GM19468 (cell line): ENCODE data around the gene DNAH3.
"Not testable (repeated sequence)": the region's sequence is repeated elsewhere in the genome, so short reads cannot be mapped to it uniquely, and the experiment has no call there.

Source experiments
- ATAC-seq: cut with Tn5 transposase; IDR thresholded peaks from one replicate; pipeline ENCODE4 v1.9.1; 2021; ENCODE audit warnings: mild to moderate bottlenecking, moderate library complexity, moderate number of reproducible peaks; ENCODE audit not compliant: unreplicated experiment; ENCODE audit errors: extremely low read depth

The DNAH3 gene

DNA sequence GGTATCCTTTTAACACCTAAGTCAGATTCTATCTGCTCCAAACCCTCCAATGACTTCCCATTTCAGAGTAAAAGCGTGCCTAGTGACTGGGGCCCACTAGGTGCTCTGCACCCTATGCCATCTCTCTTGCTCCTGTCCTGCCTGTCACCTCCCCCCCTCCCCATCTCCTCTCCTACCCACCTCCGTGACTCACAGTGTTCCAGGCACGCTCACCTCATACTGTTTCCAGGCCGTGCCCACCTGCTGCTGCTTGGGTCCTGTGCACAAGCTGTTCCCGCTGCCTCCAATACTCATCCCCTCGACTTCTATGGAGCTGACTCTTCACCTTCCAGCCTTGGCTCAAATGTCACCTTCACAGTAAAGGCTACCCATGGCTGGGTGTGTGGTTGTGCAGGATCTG lies 21.7 kb downstream of the DNAH3 start:
- no peak for ATAC-seq

- ATAC-seq, result no peak
These were observed 24.1 kb downstream of the DNAH3 start for GRCh38 chr16:21126518-21126917.

GRCh38 chr16:21125191-21125590 lies 25.5 kb downstream of the DNAH3 start:
- no peak for ATAC-seq

DNA sequence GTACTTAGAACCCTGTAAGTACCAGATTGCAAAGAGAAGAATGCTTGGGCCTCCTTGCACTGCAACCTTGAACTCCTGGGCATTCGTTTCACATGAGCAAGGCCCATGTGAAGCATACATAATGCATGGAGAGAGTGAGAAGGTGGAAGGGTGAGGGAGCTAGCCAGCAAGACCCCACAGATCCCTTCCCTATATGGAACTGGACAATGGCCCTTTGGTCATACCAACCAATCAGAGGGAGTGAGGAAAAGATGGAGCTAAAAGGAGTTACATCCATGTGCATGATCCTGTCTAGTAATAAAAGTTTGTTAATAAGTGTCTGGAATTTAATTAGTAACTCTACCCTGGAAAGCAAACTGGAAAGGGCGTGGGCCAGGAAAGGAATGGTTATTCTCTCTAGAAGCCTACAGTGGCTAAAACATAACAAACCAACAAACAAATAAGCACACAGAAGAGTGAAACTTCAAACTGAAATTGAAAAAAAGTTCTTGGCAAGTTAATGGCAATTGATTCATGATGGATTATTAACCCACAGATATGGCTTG lies 29.6 kb downstream of the DNAH3 start:
- no peak for ATAC-seq

DNA sequence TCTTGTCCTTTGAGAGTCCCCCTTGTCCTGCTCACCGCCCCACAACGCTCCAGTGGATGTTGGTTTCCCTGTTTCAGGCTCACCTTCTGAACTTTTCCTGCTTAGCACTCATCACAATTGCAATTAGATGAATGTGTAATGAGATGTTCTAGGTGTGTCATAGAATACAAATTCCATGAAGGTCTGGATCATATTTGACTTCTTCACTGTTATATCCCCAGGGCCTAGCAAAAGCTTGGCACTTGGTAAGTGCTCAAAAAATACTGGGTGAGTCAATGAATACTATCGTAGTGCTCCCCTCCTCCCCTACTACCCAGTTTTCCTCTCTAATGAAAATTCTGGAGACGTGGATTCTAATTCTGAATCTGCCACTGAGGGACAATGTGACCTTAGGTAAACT lies 33.1 kb downstream of the DNAH3 start:
- ATAC-seq, result no peak

GRCh38 chr16:21116148-21116693 lies 34.4 kb downstream of the DNAH3 start:
- no peak for ATAC-seq

GRCh38 chr16:21115551-21115950 lies 35.1 kb downstream of the DNAH3 start:
- ATAC-seq, result not testable (repeated sequence)

- no peak for ATAC-seq
These were observed 46.4 kb downstream of the DNAH3 start for GRCh38 chr16:21103941-21104860.

- ATAC-seq, result no peak
These were observed 48.8 kb downstream of the DNAH3 start for GRCh38 chr16:21101631-21102420.

- ATAC-seq, result no peak
These were observed 50.2 kb downstream of the DNAH3 start for GRCh38 chr16:21100447-21100846.

GRCh38 chr16:21097151-21097550 lies 53.5 kb downstream of the DNAH3 start:
- ATAC-seq, result no peak

- not testable (repeated sequence) for ATAC-seq
These were observed 55.9 kb downstream of the DNAH3 start for GRCh38 chr16:21094719-21095118.

DNA sequence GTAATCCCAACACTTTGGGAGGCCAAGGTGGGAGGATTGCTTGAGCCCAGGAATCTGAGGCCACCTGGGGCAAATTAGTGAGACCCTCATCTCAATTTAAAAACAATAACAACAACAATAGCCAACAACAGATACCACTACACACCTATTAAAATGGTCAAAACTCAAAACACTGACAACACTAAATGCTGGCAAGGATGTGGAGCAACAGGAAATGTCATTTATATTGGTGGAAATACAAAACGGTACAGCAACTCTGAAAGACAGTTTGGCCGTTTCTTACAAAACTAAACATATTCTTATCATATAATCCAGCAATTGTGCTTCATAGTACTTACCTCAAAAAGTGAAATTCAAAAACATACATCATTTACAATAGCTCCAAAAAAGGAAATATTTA lies 57.7 kb downstream of the DNAH3 start:
- ATAC-seq, result no peak

GRCh38 chr16:21088646-21089538 lies 61.8 kb downstream of the DNAH3 start:
- ATAC-seq, result no peak

- no peak for ATAC-seq
These were observed 62.5 kb downstream of the DNAH3 start for GRCh38 chr16:21088143-21088542.

GRCh38 chr16:21084631-21085225 lies 65.9 kb downstream of the DNAH3 start:
- no peak for ATAC-seq

DNA sequence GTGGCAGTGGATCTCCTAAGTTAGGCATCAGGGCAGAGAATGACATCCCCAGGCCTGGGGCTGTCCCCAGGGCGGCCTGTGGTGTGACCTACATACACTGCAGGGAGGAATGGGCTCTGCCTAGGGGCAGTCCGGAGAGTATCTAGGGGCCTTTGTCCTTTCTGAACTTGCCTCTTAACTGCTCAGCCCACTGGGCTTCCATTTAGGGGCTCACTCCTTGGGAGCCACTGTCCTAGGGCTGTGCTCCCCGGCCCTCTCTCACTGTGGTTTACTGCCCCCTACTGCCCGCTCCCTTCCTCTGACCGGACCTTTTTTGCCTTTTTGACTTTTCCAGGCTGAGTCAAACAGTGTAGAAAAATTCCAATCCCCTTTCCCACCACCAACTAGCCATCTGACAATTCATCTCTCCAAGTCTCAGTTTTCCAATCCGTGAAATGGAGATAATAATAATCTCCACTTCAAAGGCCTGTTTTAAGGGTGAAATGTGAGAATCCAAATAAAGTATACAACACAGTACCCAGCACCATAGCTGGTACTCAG lies 66.8 kb downstream of the DNAH3 start:
- no peak for ATAC-seq

DNA sequence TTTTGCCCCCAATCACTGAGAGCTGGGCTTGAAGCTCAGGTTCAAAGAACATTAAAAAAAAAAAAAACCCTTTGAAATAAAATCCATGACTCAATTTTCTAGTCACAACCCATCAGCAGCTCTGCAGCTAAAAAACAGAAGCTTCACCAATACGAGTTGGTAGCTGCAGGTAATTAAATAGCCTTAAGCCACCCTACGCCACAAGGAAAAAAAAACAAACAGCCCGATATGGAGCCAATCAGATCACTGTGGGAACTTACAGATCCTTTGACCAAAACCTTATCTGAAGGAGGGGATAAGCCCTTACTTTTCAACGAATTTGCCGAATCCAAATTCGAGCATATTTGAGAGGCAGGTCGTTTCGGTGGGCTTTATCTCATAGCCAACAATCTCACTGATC lies 69.3 kb downstream of the DNAH3 start:
- ATAC-seq, result no peak

GRCh38 chr16:21078563-21078962 lies 72.1 kb downstream of the DNAH3 start:
- ATAC-seq, result no peak
